Suprapubic skin (tissue), 4 donors: Measurements from ENCODE around the gene CWC27. TPM values are rescaled to one million over a fixed set of nuclear protein-coding genes. Genes with fewer than 3 reads are reported as not detected.

ENCODE experiments used
- DNase-seq, 2 donors: peaks; one replicate each; pipeline ENCODE4 v3.0.0-alpha.2; 2019; ENCODE audit warnings: low spot score in 2 of 2
- H3K27ac ChIP-seq: fragments of 200-600 bp; sonication (generic); one replicate; pipeline ENCODE4 v1.5.1; 2019
- H3K27me3 ChIP-seq: fragments of 200-600 bp; sonication (generic); one replicate; pipeline ENCODE4 v1.5.1; 2019
- H3K36me3 ChIP-seq: fragments of 200-600 bp; sonication (generic); one replicate; pipeline ENCODE4 v1.5.1; 2019
- H3K4me1 ChIP-seq: fragments of 200-600 bp; sonication (generic); one replicate; pipeline ENCODE4 v1.5.1; 2019
- H3K4me3 ChIP-seq: fragments of 200-600 bp; sonication (generic); one replicate; pipeline ENCODE4 v1.5.1; 2019; ENCODE audit warnings: mild to moderate bottlenecking
- H3K9me3 ChIP-seq: fragments of 200-600 bp; sonication (generic); one replicate; pipeline ENCODE4 v1.5.1; 2019
- CTCF ChIP-seq, 2 donors: fragments of 200-600 bp in 1 of 2; fragments of 450-650 bp in 1 of 2; sonication (generic) in 1 of 2; IDR thresholded peaks; one replicate each; pipeline ENCODE4 v1.5.1; 2016 to 2019; ENCODE audit warnings: antibody characterized with exemption in 2 of 2, mild to moderate bottlenecking in 1 of 2, moderate library complexity in 1 of 2
- EP300 ChIP-seq: sonication (generic); formaldehyde crosslinking; IDR thresholded peaks from one replicate; pipeline ENCODE4 v1.6.1; 2017; ENCODE audit warnings: antibody characterized with exemption
- POLR2A ChIP-seq, 2 donors: fragments of 450-650 bp; IDR thresholded peaks; one replicate each; pipeline ENCODE4 v1.6.1; 2017; ENCODE audit warnings: antibody characterized with exemption in 2 of 2, mild to moderate bottlenecking in 2 of 2, moderate library complexity in 2 of 2
- POLR2AphosphoS5 ChIP-seq, 3 donors: sonication (generic); formaldehyde crosslinking; IDR thresholded peaks; one replicate each; pipeline ENCODE4 v1.6.1; 2017; ENCODE audit warnings: antibody characterized with exemption in 3 of 3
- WGBS: methylation state at CpG from one replicate; pipeline ENCODE4 v1.1.5; 2018; 5-methylcytosine and 5-hydroxymethylcytosine counted together
- total RNA-seq, 4 donors: library from RNA; depleted of rRNA; stranded (reverse); fragments of >200 nt; gene quantifications; one replicate each; pipeline ENCODE4 v1.1.0, GENCODE V29; 2016

Gene CWC27
- 10 to 100 TPM in 2 of 4 donors, 1 to 10 TPM in 2; 6.4 to 17.8 (median 13.0) TPM for total RNA-seq

GRCh38 chr5:64768358-64769312 lies at the start of gene CWC27, which contains the start of gene SREK1IP1:
Gene CWC27 (plus strand): TSS chr5:64768930. CDS start chr5:64769147, 217 bp downstream.
Gene SREK1IP1 (minus strand): TSS chr5:64768691. CDS start chr5:64768517, 174 bp downstream.
- H3K27me3 ChIP-seq, result no peaks in the 10 kb centered on the region
- H3K27ac ChIP-seq, result peak within 1 kb of the TSS; percentile 84
- H3K4me1 ChIP-seq, result peaks cover 48% of the 10 kb centered on the region
- no peaks in the 10 kb centered on the region for H3K9me3 ChIP-seq
- TF ChIP-seq CTCF (IDR thresholded peaks at IDR 0.05) (no peak), POLR2A (IDR thresholded peaks at IDR 0.05) (peak in 1 of 2 donors; percentile 47), POLR2AphosphoS5 (IDR thresholded peaks at IDR 0.05) (peak; percentile 62 to 93 (median 73))
- DNase-seq, result peak; percentile 85 to 87
- H3K36me3 ChIP-seq, result peaks cover 8% of the 10 kb centered on the region
- under 1% methylated on average over 37 of the region's 48 CpGs for WGBS
- peak within 1 kb of the TSS; percentile 81 for H3K4me3 ChIP-seq

- no peak for TF ChIP-seq EP300
- no peak for TF ChIP-seq POLR2AphosphoS5 (IDR thresholded peaks at IDR 0.05)
- no peak for TF ChIP-seq POLR2A (IDR thresholded peaks at IDR 0.05)
- TF ChIP-seq CTCF (IDR thresholded peaks at IDR 0.05), result no peak
- Histone ChIP-seq H3K36me3 (peaks cover 47% of the 10 kb centered on the region), H3K27ac (no peak overlapping the region), H3K4me3 (no peak overlapping the region), H3K27me3 (no peaks in the 10 kb centered on the region), H3K4me1 (no peaks in the 10 kb centered on the region), H3K9me3 (no peaks in the 10 kb centered on the region)
- DNase-seq, result no peak
- WGBS, result 95% methylated on average over 3 of the region's 3 CpGs
Measured at GRCh38 chr5:64722588-64722987, 46.1 kb upstream of the CWC27 start.

- no peaks in the 10 kb centered on the region for H3K27me3 ChIP-seq
- WGBS, result 88% methylated on average over 2 of the region's 2 CpGs
- H3K9me3 ChIP-seq, result no peaks in the 10 kb centered on the region
- no peaks in the 10 kb centered on the region for H3K4me1 ChIP-seq
- TF ChIP-seq CTCF (IDR thresholded peaks at IDR 0.05) (no peak), POLR2A (IDR thresholded peaks at IDR 0.05) (no peak), POLR2AphosphoS5 (IDR thresholded peaks at IDR 0.05) (no peak)
- H3K4me3 ChIP-seq, result no peak overlapping the region
- DNase-seq, result no peak
- H3K36me3 ChIP-seq, result peaks cover 46% of the 10 kb centered on the region
- no peak overlapping the region for H3K27ac ChIP-seq
Measured at GRCh38 chr5:64727150-64727549, 41.6 kb upstream of the CWC27 start.

- Histone ChIP-seq H3K27me3 (no peaks in the 10 kb centered on the region), H3K9me3 (no peaks in the 10 kb centered on the region), H3K36me3 (peaks cover 22% of the 10 kb centered on the region), H3K4me1 (no peaks in the 10 kb centered on the region), H3K27ac (no peak overlapping the region), H3K4me3 (no peak overlapping the region)
- TF ChIP-seq POLR2AphosphoS5 (IDR thresholded peaks at IDR 0.05), result no peak
- no peak for TF ChIP-seq POLR2A (IDR thresholded peaks at IDR 0.05)
- no peak for TF ChIP-seq CTCF (IDR thresholded peaks at IDR 0.05)
- no peak for TF ChIP-seq EP300
- 86% methylated on average over 1 of the region's 1 CpG for WGBS
- no peak for DNase-seq
Measured at GRCh38 chr5:64742411-64742810, 26.3 kb upstream of the CWC27 start.

GRCh38 chr5:64742821-64743220 lies 25.9 kb upstream of the CWC27 start:
- H3K27me3 ChIP-seq, result no peaks in the 10 kb centered on the region
- H3K27ac ChIP-seq, result no peak overlapping the region
- H3K36me3 ChIP-seq, result peaks cover 24% of the 10 kb centered on the region
- no peak for DNase-seq
- no peaks in the 10 kb centered on the region for H3K9me3 ChIP-seq
- H3K4me3 ChIP-seq, result no peak overlapping the region
- H3K4me1 ChIP-seq, result no peaks in the 10 kb centered on the region
- TF ChIP-seq POLR2AphosphoS5 (IDR thresholded peaks at IDR 0.05) (no peak), CTCF (IDR thresholded peaks at IDR 0.05) (no peak), POLR2A (IDR thresholded peaks at IDR 0.05) (no peak), EP300 (no peak)
